NCI-H748 (cell line): ENCODE measurements around the gene NAGLU.
"Not testable (repeated sequence)": the region's sequence is repeated elsewhere in the genome, so short reads cannot be mapped to it uniquely, and the experiment has no call there.

Experiments used
- DNase-seq: peaks from one replicate; lab custom pipeline; 2025; ENCODE audit not compliant: unreplicated experiment; lab: John Stamatoyannopoulos, UW

The NAGLU gene

GRCh38 chr17:42543190-42544079, 7.4 kb downstream of the NAGLU start:
- DNase-seq: no peak

GRCh38 chr17:42544874-42545283, 8.8 kb downstream of the NAGLU start:
- DNase-seq: no peak

GRCh38 chr17:42545755-42546505, 9.9 kb downstream of the NAGLU start:
- not testable (repeated sequence) for DNase-seq

GRCh38 chr17:42547001-42547461, 11.0 kb downstream of the NAGLU start:
- no peak for DNase-seq

- DNase-seq: no peak
These were observed 11.6 kb downstream of the NAGLU start for GRCh38 chr17:42547698-42548069.

GRCh38 chr17:42548070-42548837, 12.2 kb downstream of the NAGLU start:
- peak; percentile 86 for DNase-seq

- no peak for DNase-seq
These were observed 13.1 kb downstream of the NAGLU start for GRCh38 chr17:42548993-42549755.

GRCh38 chr17:42552736-42553135, 16.7 kb downstream of the NAGLU start, which contains the start of gene HSD17B1:
TSS of gene HSD17B1 (plus strand) at chr17:42552923. CDS start at chr17:42552934, 11 bp downstream.
- DNase-seq: not testable (repeated sequence)

- DNase-seq: no peak
These were observed 17.2 kb downstream of the NAGLU start for GRCh38 chr17:42553161-42553818.

- DNase-seq: peak; percentile 29
These were observed 17.8 kb downstream of the NAGLU start for GRCh38 chr17:42553866-42554249.

- DNase-seq: peak; percentile 92
These were observed 18.4 kb downstream of the NAGLU start for GRCh38 chr17:42554250-42555121.

- no peak for DNase-seq
These were observed 19.1 kb downstream of the NAGLU start for GRCh38 chr17:42555122-42555622.

GRCh38 chr17:42555961-42556617, 20.0 kb downstream of the NAGLU start:
- DNase-seq: peak; percentile 51

GRCh38 chr17:42559075-42559474, 23.0 kb downstream of the NAGLU start:
- no peak for DNase-seq

- DNase-seq: no peak
These were observed 24.2 kb downstream of the NAGLU start for GRCh38 chr17:42560246-42560645.

GRCh38 chr17:42561897-42562387, 25.9 kb downstream of the NAGLU start, which contains the start of gene COASY:
TSS of gene COASY (plus strand) at chr17:42562148. CDS start at chr17:42562623, 475 bp downstream.
- DNase-seq: peak; percentile 98

GRCh38 chr17:42562388-42563142, 26.5 kb downstream of the NAGLU start:
- DNase-seq: peak; percentile 26
